Uterus (tissue), 2 donors: ENCODE data around the gene PRUNE1.

Source experiments
- POLR2A ChIP-seq, 2 donors: fragments of 450-650 bp; IDR thresholded peaks; one replicate each; pipeline ENCODE4 v1.6.1; 2016; ENCODE audit warnings: antibody characterized with exemption in 2 of 2, mild to moderate bottlenecking in 1 of 2, moderate library complexity in 1 of 2
- TF ChIP-seq, protein P1 (sequence below), 4 experiments: fragments of 200-600 bp in 2 of 4; fragments of 450-650 bp in 2 of 4; sonication (generic) in 2 of 4; IDR thresholded peaks; one replicate each; pipeline ENCODE4 v1.5.1; 2016 to 2019; ENCODE audit warnings: antibody characterized with exemption in 4 of 4, mild to moderate bottlenecking in 2 of 4, moderate library complexity in 1 of 4

- TF ChIP-seq, protein P1, sequence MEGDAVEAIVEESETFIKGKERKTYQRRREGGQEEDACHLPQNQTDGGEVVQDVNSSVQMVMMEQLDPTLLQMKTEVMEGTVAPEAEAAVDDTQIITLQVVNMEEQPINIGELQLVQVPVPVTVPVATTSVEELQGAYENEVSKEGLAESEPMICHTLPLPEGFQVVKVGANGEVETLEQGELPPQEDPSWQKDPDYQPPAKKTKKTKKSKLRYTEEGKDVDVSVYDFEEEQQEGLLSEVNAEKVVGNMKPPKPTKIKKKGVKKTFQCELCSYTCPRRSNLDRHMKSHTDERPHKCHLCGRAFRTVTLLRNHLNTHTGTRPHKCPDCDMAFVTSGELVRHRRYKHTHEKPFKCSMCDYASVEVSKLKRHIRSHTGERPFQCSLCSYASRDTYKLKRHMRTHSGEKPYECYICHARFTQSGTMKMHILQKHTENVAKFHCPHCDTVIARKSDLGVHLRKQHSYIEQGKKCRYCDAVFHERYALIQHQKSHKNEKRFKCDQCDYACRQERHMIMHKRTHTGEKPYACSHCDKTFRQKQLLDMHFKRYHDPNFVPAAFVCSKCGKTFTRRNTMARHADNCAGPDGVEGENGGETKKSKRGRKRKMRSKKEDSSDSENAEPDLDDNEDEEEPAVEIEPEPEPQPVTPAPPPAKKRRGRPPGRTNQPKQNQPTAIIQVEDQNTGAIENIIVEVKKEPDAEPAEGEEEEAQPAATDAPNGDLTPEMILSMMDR (IDR thresholded peaks at IDR 0.05), result no peak
- TF ChIP-seq POLR2A (IDR thresholded peaks at IDR 0.05), result no peak
Measured at GRCh38 chr1:151051356-151052009, 43.2 kb downstream of the PRUNE1 start.
